ENCODE results near the gene PFN1.

Gene PFN1

DNA sequence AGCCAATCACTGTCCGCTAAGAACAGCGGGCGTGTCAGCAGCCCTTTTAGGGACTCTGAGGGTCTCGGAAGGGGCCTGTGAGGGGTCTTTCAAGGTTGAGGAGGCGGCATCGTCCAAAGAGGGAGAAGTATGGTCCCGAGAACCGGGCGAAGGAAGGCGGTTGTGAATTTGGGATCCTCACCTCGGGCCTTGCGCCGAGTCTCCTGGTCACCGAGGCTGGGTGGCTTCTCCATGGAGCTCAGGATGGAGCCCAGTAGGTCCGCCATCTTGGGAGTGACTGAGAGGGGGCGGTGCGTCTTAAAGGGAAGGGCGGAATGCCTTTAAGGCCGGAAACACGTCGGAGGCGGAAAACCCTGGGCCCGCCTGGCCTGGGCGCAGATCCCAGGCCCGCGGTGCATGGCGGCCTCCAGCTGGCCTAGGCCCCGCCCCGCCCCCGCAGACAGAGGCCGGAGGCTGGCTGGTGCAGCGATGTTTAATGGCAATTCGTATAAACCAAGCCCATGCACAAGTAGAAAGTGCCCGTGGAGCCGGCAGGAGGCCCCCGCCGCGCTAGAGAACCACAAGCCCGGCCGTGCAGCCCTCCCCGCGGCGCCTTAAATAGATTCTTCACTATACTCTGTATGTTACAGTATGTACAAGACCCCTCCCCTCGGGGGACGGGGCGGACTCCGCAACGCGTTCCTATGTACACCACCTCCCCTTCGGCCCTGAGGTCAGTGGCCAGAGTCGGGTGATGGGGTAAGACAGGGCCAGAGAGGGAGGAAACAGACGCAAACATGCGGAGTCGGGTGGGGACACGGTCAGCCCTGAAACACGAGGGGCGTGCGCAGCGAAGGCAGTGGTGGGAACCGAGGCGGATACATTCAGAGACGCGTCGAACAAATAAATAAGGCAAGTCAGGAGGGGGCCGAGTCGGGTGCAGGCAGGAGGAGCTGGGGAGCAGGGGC is 19.5 kb upstream of the PFN1 start, which contains the start of gene SPAG7:
Gene SPAG7 (minus strand): TSS at position 279 of the 947 bp plus-strand sequence. CDS start 13 bp downstream, at position 266.
- peak; percentile 83 for DNase-seq (ENCODE audit: low read depth)

DNA sequence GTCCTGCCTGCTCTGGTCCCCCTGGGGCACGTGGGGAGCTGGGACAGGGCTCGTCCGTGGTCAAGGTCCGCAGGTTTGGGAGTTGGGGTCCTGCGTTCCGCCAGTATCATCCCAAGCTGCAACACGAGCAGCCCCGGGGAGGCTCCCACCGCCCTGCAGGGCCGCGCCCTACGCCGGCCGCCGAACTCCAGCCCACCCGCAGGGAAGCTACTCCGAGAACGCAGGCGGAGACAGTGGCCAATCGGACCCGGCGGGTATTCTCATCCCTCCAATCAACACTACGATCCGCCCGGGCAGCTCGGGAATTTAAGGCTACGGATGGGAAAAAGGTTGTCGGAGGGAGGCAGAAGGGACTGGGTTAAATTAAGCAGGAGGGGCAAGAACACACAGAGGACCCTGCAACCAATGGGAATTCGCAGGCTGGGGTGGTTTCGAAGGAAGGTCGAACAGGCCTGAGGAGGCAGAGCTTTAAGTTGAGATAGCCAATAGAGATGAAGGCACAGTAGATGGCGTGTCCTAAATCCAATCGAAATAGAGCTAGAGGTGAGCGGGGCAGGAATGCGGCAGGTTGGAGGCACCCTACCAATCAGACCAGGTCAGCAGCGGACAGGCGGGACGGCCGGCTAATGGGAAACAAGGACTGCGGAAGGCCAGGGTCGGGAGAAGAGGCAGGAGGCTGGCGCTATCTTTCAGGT is 18.7 kb upstream of the PFN1 start:
- DNase-seq (ENCODE audit: low read depth): peak; percentile 83

DNA sequence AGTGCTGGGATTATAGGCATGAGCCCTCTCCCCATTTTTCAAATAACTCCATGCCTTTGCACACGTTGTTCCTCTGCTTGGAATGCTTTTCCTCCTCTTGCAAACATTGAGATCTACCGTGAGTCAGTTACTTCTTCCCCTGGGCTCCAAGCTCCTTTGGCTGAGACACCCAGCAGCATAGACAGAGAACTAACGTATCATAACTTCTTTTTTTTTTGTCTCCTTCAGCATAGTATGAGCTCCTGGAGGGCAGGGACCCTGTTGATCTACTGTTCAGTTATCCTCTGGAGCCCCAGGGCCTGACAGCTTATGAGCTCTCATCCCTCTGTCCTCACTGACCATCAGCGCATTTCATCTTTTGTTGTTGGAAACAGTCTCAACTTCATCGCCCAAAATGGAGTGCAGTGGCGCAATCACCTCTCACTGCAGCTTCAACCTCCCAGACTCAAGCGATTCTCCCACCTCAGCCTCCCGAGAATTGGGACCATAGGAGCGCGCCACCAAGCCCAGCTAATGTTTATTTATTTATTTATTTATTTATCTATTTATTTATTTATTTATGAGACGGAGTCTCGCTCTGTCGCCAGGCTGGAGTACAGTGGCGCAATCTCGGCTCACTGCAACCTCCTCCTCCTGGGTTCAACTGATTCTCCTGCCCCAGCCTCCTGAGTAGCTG is 17.1 kb upstream of the PFN1 start:
- DNase-seq (ENCODE audit: low read depth): no peak

DNA sequence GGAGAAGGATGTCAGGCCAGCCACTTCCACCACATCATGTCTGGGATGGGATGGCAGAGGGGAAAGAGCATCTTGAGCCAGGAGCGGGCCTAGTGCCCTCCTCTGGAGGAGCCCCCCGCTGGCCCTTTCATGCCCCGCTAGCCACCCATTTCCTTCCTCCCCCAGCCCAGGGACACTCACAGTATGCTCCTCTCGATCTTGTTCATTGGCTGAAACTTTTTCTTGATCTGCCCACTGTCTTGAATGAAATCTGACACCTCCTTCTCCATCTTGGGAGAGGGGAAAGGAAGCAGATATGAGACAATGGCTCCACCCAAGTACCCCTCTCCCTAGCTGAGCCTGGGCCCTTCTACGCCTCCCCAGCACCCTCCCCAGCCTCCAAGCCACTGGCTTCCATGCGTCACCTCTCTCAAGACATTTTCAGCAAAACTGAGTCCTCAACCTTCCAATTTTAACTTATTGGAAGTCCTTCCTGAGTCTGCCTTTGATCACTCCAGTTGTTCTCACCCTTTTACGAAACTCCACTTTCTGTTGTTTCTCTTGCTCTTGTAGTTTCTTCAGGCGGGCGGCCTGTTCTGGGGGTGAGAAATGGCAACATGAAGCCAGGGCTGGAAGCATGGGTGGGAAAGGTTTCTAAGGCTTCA is 12.1 kb upstream of the PFN1 start:
- DNase-seq (ENCODE audit: low read depth): no peak

DNA sequence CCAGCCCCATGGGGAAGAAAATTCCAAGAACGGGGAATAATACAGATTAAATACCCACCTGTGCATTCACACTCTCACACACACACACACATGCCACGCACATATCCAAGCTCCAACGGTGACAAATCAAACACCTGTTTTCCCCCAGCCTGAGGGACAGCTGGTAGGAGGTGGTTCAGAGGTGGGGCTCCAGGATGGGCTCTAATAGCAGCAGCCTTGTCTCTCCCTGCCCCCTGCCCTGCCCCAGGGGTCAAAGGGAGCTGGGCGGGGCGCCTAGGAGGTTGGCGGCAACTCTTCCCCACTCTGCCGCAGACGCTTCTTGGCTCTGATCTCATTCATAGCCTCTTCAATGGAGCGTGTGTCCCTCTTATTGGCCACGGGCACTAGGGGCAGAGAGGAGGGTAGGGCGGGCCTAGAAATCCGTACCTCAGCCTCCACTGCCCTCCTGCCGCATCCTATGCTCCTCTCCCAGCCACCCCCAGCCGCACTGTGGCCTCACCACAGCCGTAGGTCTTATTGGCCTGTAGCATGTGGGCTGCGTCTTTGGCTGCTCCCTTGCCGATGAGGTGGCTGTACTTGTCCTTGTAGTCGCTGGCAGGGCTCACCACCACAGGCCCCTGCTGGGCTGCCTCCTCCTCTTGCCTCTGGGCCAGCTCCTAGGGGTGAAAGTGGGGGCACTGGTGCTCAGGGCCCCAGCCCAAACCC is 11.1 kb upstream of the PFN1 start:
- DNase-seq (ENCODE audit: low read depth): no peak

DNA sequence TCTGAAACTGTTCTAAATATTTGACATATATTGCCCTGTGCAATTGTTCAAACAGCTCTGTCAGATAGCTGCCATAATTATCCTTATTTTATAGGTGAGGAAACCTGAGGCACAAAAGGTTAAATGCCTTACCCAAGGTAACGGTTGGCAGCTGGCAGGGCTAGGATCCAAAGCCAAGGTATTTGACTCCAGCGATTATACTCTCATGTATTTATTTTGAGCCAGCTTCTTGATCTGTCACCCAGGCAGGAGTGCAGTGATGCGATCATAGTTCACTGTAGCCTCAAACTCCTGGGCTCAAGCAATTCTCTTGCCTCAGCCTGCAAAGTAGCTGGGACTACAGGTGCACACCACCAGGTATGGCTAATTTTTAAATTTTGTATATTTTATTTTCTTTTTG is 9.8 kb upstream of the PFN1 start:
- DNase-seq (ENCODE audit: low read depth): no peak

DNA sequence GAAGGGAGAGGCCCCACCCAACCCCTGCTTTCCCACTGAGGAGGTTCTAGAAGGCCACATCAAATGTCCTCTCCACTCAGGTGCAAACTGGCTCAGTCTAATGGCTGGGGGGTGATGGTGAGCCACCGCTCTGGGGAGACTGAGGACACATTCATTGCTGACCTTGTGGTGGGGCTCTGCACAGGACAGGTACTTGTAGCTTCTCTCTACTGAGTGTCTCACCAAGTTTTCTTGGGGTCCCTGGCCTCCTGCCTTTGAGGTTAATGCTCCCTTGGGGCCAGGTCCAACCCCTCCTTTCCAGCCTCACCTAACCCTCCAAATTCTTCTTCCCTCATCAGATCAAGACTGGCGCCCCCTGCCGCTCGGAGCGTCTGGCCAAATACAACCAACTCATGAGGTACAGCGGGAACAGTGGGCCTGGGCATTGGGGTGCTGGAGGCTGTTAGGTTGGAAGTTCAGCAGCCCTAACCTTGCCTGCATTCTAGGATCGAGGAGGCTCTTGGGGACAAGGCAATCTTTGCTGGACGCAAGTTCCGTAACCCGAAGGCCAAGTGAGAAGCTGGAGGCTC is 8.2 kb upstream of the PFN1 start:
- no peak for DNase-seq (ENCODE audit: low read depth)

DNA sequence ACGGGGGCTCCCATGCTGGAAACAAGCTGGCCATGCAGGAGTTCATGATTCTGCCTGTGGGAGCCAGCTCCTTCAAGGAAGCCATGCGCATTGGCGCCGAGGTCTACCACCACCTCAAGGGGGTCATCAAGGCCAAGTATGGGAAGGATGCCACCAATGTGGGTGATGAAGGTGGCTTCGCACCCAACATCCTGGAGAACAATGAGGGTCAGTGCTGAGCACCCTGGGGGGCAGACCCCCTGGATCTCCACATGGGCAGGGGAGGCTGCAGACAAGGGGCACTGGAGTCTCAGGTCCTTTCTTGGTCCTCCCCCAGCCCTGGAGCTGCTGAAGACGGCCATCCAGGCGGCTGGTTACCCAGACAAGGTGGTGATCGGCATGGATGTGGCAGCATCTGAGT is 6.8 kb upstream of the PFN1 start:
- no peak for DNase-seq (ENCODE audit: low read depth)

DNA sequence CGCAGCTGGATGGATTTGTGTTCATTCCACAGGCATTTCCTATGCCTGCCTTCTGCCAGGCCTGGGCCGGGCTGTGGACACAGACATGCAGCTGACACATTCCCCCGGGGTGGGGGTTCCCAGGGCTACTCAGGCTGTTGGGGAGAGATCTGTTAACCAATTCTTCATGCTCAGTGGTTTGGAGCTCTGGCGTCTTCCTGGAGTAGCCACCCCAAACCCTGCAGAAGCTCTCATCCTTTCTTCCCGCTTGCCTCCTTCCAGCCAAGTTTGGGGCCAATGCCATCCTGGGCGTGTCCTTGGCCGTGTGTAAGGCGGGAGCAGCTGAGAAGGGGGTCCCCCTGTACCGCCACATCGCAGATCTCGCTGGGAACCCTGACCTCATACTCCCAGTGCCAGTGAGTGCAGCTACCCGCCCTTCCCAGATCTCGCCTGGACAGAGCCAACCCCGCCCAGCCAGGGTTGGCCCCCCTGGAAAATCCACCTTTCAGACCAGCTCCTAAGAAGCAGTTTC is 5.2 kb upstream of the PFN1 start:
- DNase-seq (ENCODE audit: low read depth): no peak

DNA sequence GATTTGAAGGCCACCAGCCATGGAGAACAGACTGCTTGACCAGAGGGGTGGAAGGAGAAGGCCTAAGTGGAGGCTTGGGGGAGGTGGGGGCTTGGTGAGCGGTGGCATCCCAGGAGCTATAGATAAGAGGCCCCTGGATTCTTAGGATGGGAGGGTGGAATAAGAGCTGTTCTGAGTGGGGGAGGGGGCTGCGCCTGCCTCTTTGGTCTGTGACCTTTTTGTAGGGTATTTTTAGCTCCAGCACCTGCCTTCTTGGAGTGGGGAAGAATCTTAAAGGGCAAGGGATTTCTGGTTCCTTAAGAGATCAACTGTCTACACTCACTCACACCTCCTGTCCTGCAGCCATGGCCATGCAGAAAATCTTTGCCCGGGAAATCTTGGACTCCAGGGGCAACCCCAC is 3.2 kb upstream of the PFN1 start:
- no peak for DNase-seq (ENCODE audit: low read depth)

DNA sequence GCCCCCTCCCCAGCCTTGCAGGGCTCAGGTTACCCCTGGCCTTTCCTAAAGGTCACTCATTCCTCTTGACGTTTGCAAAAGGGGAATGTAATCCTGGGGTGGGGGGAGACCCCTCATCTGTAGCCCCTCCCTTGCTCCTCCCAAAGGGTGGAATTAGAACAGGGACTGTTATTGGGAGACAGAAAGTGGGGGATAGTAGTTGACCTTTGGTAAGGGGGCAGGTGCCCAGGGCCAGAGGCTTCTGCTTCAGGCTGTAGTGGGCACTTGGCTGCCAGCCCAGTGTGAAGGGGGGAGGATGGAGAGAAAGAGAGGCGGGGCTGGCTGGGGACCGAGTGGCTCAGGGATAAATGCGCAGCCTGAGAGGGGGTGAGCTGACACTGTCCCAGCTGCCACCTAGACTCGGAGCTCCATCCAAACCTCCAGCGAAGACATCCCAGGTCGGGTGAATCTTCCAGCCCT is 2.4 kb upstream of the PFN1 start, which contains the start of gene ENO3:
Gene ENO3 (plus strand): TSS at position 374 of the 459 bp plus-strand sequence. CDS start 711 bp downstream, outside the sequence.
- no peak for DNase-seq (ENCODE audit: low read depth)

DNA sequence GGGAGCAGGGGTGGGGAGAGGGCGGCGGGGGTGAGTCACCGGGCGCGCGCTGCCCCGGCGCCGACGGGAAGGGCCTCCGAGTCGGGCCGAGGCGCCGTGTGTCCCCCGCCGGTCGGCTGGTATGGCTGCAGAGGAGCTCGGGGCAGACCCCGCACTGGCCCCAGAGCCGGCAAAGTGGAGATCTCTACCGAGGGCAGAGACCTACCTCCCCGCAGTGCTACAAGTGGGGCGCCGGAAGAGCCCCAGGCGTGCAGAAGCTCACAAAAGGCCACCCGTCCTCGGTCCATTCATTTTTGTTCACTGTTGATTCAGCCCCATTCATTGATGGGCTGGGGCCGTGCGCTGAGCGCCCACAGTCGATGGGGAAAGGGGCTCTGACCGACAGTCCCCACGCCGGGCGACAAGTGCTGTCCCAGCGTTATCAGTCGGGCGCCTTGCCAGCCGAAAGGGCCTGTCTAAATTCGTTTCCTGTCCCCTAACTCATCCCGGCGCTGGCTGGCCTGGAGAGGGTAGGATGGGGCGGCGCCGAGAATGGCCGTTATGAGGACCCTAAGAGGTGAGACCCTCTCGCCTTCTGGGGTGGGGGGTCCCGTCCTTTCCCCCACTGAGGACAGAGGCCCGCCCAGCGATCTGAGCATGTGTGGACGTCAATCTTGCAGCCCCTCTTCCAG is 1.9 kb upstream of the PFN1 start:
- peak; percentile 55 for DNase-seq (ENCODE audit: low read depth)

DNA sequence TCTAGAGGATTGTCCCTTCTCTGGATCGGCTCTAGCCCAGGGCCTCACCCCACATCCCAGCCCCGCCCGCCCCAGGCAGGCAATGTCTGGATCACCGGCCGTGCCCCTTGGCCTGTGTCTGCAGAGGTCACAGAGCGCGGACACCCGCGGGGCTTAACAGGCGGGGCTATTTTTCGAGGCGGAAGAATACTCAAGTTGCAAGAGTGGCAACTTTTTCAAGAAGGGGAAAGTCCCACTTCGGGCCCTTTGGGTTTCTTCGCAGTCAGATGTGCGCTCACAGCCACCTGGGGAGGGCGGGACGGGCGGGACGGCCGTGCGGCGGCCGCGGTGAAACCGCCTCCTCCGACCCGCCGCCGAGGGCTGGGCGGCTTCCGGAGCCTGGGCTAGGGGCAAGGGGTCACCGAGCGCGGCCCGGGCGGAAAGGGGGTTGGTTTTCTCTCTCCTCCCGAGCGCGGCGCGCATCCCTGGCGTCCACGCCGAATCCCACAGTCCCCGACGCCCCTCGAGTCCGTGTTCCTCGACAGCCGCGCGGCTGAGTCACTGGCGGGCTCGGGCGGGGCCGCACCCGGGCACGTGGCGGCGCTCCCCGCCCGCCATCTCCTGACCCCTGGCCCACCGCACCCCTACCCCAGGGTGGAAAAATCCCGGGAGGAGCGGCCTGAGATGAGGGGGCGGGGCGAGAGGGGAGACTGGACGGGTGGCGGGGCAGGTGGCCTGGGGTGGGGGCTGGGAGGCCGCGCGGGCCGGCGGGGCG is 1.2 kb upstream of the PFN1 start:
- DNase-seq (ENCODE audit: low read depth): peak; percentile 67

DNA sequence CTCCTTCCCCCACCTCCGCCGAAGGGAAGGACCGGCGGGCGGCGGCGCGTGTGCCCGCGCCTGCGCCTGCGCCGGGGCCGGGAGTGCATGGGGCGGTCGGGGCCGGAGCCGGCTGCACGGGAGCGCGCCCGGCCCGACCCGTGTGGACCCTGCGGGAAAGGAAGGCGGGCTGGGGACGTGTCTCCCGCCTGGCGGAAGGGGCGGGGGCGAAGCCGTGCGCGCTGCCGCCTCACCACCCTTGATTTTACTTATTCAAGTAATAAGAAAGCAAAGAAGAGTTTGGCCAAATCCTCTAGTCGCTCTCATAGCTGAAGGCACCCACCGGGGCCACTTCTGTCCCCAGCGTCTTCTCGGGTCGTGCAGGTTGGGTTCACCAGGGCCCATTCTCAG is 596 bp upstream of the PFN1 start:
- peak; percentile 61 for DNase-seq (ENCODE audit: low read depth)

DNA sequence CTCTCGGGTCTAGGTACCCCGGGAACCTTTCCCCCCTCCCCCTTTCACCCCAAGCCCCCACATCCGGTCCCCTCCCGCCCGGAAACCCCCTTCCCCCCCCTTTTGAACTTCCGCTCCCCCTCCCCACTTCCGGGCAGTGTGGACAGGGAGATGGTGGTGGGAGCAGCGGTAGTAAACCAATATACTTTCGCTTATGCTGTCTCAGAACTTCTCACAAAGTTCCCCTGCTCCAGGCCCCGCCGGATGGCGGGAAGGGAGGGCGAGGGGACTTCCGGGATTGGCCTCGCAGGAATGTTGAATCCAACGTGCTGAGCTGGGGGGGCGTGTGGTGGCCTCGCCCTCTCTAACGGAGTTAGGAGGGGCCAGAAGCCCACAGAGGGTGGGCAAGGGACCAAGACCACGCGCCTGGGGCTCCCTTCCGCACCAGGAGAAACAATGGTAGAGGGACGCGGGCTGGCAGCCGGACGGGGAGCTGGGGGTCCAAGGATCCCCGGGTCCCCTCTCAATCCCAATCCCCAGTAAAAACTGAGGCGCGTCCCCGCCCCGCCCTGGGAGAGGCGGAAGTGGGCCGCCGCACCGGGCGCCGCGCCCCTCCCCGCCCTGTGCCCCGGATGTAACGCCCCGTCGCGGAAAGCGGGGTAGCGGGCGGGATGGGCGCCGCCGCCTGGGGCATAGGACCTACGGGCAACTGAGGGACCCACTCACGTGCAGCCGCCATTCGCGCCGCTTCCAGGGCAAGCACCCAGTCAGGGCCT is 742 bp downstream of the PFN1 start:
- peak; percentile 42 for DNase-seq (ENCODE audit: low read depth)

DNA sequence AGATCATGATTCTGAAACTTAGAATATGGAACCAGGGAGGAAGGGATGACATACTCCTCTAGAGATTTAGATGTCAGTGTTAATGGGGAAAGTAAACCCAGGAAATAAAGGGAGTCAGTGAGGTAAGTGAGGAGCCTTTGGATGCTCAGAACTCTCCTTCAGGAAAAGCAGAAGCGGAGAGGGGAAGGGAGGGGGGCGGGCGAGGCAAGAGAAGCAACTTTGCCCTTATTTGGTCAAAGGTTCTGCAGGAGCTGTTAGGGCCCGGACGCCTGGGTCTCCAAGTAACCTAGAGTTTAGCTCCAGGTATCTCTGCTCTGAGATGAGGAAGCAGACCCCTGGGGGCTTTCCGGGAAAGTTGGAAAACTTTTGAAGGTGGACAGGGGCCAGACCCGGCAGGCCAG is 1.3 kb downstream of the PFN1 start:
- DNase-seq (ENCODE audit: low read depth): no peak

DNA sequence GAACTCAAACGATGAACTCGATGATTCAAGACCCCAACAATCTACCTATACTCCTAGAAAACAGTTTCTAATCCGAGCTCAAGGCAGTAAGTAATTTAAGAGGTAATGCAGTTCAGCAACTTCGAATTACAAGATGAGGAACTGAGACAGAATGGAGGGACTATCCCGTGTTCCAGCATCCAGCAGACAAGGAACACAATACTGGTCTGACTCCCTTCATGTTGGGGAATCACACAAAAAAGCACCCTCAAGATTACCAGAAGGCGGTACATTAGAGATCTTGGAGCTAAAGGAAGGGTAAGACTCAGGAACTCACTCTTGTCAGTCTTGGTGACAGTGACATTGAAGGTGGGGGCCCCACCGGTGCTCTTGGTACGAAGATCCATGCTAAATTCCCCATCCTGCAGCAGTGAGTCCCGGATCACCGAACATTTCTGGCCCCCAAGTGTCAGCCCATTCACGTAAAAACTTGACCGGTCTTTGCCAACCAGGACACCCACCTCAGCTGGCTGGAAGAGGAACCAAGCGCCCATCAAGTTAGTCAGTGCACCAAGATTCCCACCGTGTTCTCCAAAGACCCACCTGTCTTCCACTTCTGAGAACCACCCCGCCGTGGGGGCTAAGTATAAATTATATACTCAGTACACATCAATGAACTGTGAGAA is 1.9 kb downstream of the PFN1 start:
- no peak for DNase-seq (ENCODE audit: low read depth)

DNA sequence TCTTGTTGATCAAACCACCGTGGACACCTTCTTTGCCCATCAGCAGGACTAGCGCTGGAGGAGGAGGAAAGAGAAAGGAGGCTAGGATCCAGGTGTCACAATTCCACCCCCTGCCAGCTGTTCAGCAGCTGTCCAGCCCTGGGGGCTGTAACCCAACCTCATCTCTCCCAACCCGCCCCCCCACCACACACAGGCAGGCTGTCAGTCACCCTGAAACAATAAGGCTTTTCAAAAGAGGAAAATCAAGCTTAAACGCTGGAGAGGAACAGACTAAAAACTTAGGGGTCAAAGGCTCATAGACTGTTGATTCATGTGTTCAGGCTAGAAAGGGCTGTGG is 2.4 kb downstream of the PFN1 start:
- no peak for DNase-seq (ENCODE audit: low read depth)

All from stimulated activated CD4-positive, alpha-beta T cell treated with anti-CD3 and anti-CD28 coated beads, Interleukin-2, amount 100 ng/mL, for 4 hours (primary cell).